Endothelial cell of umbilical vein (primary cell): ENCODE measurements around the gene TSPAN17. TPM values are rescaled to one million over a fixed set of nuclear protein-coding genes. Genes with fewer than 3 reads are reported as not detected.

Source experiments
- BruUV-seq: library from RNA; stranded (reverse); fragments of 400-500 nt; replicated peaks from 2 replicates; lab custom pipeline; 2021; lab: Mats Ljungman, UMichigan
- CTCF ChIA-PET: fragments of 300-600, 350-600 bp; sonication (Branson Sonifier 250); formaldehyde crosslinking; loops from one replicate; lab custom pipeline; 2021; ENCODE audit warnings: antibody characterized with exemption, inconsistent platforms; lab: Charles Lee
- POLR2A ChIA-PET: fragments of 300-600, 350-600 bp; sonication (Branson Sonifier 250); formaldehyde crosslinking; loops from one replicate; lab custom pipeline; 2021; ENCODE audit warnings: antibody characterized with exemption, inconsistent platforms; lab: Charles Lee
- DNase-seq: peaks from one replicate; pipeline ENCODE4 v3.0.0-alpha.2; 2011; ENCODE audit warnings: low read depth, low spot score
- FAIRE-seq: peaks from 2 replicates; lab custom pipeline; 2011; peaks lifted over from hg19 to GRCh38; lab: Jason Lieb, UNC
- H2AFZ ChIP-seq: 2 replicates; pipeline ENCODE4 v1.6.0; 2012; ENCODE audit warnings: low read depth, low read length, control low read depth, inconsistent platforms
- H3K27ac ChIP-seq: 2 replicates; pipeline ENCODE4 v1.5.1; 2011; ENCODE audit warnings: low read depth, mild to moderate bottlenecking, control low read depth, low read length, moderate library complexity; ENCODE audit not compliant: insufficient read depth
- H3K27me3 ChIP-seq, 2 experiments: 2 replicates each; pipeline versions ENCODE4 v1.6.0 to v1.6.1; 2011; ENCODE audit warnings: low read length in 2 of 2, mixed read lengths in 1 of 2; ENCODE audit not compliant: control insufficient read depth in 2 of 2, insufficient read depth in 2 of 2
- H3K36me3 ChIP-seq, 2 experiments: 2 replicates in 1 of 2; 3 replicates in 1 of 2; pipeline ENCODE4 v1.5.1; 2011; ENCODE audit warnings: low read length in 2 of 2, mild to moderate bottlenecking in 1 of 2, moderate library complexity in 1 of 2; ENCODE audit not compliant: control insufficient read depth in 2 of 2, insufficient read depth in 2 of 2; ENCODE audit errors: extremely low read depth in 1 of 2
- H3K4me1 ChIP-seq: 3 replicates; pipeline ENCODE4 v1.5.1; 2011; ENCODE audit warnings: mild to moderate bottlenecking, low read length; ENCODE audit not compliant: control insufficient read depth, insufficient read depth; ENCODE audit errors: extremely low read depth
- H3K4me2 ChIP-seq: 2 replicates; pipeline ENCODE4 v1.6.1; 2011; ENCODE audit warnings: low read length, control low read depth, mixed read lengths; ENCODE audit not compliant: insufficient read depth
- H3K4me3 ChIP-seq, 3 experiments: fragments of 200-600 bp in 1 of 3; sonication (generic), shearing (Covaris generic) in 1 of 3; replicated peaks in 1 of 3; 2 replicates each; pipeline ENCODE4 v1.5.1; 2011 to 2016; ENCODE audit warnings: control low read depth in 3 of 3, low read length in 3 of 3, mild to moderate bottlenecking in 2 of 3, inconsistent platforms in 1 of 3, low read depth in 1 of 3, moderate library complexity in 1 of 3; ENCODE audit not compliant: insufficient read depth in 1 of 3
- H3K79me2 ChIP-seq: 2 replicates; pipeline ENCODE4 v1.6.0; 2012; ENCODE audit warnings: low read length, inconsistent platforms; ENCODE audit not compliant: control insufficient read depth, insufficient read depth
- H3K9ac ChIP-seq: replicated peaks from 2 replicates; pipeline ENCODE3; 2011; ENCODE audit warnings: low read length, control low read depth; ENCODE audit not compliant: insufficient read depth; ENCODE audit errors: extremely low read depth
- H3K9me1 ChIP-seq: replicated peaks from 3 replicates; pipeline ENCODE4 v1.6.0; 2011; ENCODE audit warnings: mild to moderate bottlenecking, low read length; ENCODE audit not compliant: control insufficient read depth, insufficient read depth; ENCODE audit errors: extremely low read depth
- H3K9me3 ChIP-seq: replicated peaks from 2 replicates; pipeline ENCODE4 v1.5.1; 2012; ENCODE audit warnings: low read length, inconsistent platforms; ENCODE audit not compliant: control insufficient read depth, insufficient read depth
- H4K20me1 ChIP-seq: replicated peaks from 2 replicates; pipeline ENCODE3; 2011; ENCODE audit warnings: mild to moderate bottlenecking, low read length; ENCODE audit not compliant: control insufficient read depth, insufficient read depth; ENCODE audit errors: extremely low read depth
- CTCF ChIP-seq, 2 donors: IDR thresholded peaks; 1 replicate in 1 of 2; 2 replicates in 1 of 2; pipeline ENCODE4 v1.5.1; 2011; ENCODE audit warnings: low read length in 2 of 2, mild to moderate bottlenecking in 2 of 2, moderate library complexity in 2 of 2, control low read depth in 1 of 2, inconsistent platforms in 1 of 2, low read depth in 1 of 2; ENCODE audit not compliant: insufficient read depth in 1 of 2; ENCODE audit errors: extremely low read depth in 1 of 2
- EZH2 ChIP-seq: IDR thresholded peaks from 2 replicates; pipeline ENCODE4 v1.6.1; 2012; ENCODE audit warnings: borderline replicate concordance, low read depth, mild to moderate bottlenecking, moderate library complexity, low read length, inconsistent platforms; ENCODE audit not compliant: severe bottlenecking
- FOS ChIP-seq: IDR thresholded peaks from 2 replicates; pipeline ENCODE4 v1.6.1; 2011; ENCODE audit warnings: mild to moderate bottlenecking, low read length, moderate library complexity, borderline replicate concordance; ENCODE audit not compliant: insufficient read depth
- JUN ChIP-seq: IDR thresholded peaks from 2 replicates; pipeline ENCODE4 v1.6.1; 2011; ENCODE audit warnings: borderline replicate concordance, low read depth; ENCODE audit not compliant: insufficient read length, insufficient read depth
- MYC ChIP-seq: IDR thresholded peaks from one replicate; pipeline ENCODE4 v1.6.1; 2011; ENCODE audit warnings: mild to moderate bottlenecking, low read depth, low read length
- dilution Hi-C: fragments of 300-500 bp; cut with MboI; formaldehyde crosslinking; loops from one replicate; pipeline ENCODE4 v1.15.0; 2019; ENCODE audit warnings: low sequenced_read_pairs; ENCODE audit not compliant: extremely low pct_ligation_motif_present
- intact Hi-C: fragments of 100-400 bp; cut with micrococcal nuclease; formaldehyde crosslinking; loops from one replicate; pipeline ENCODE4 v1.10.0; 2022
- polyA plus RNA-seq, 4 experiments: library from polyadenylated mRNA; depleted of rRNA in 3 of 4; stranded (reverse) in 3 of 4; unstranded in 1 of 4; fragments of >200 nt; gene quantifications; 2 replicates each; pipeline versions ENCODE4 v1.2.1 to v1.2.3, GENCODE V29; 2011 to 2012; ENCODE audit warnings: missing spikeins in 1 of 4
- total RNA-seq: library from RNA; stranded (reverse); gene quantifications from 2 replicates; pipeline ENCODE4 v1.2.3, GENCODE V29; 2021
- TF ChIP-seq, protein P1 (sequence below): IDR thresholded peaks from 2 replicates; pipeline ENCODE4 v1.6.1; 2011; ENCODE audit not compliant: insufficient read depth, insufficient read length

Gene TSPAN17
- total and polyA plus RNA-seq, 2 donors (not counting 3 experiments of a cell fraction or from before 2014, with no cell fraction given) = 55.9 to 73.3 TPM

- CTCF ChIA-PET = interaction anchor here (0.6 to 2.9 kb wide), 8 partner anchors 8 to 213 kb away, joined by 3 to 14 read pairs (median 8); partner anchors contain the start of gene TSPAN17
- no peaks in the 10 kb centered on the region for H3K4me1 ChIP-seq
- H3K9me1 ChIP-seq = no peaks in the 10 kb centered on the region
- dilution Hi-C loops = no loop called here
- no peak within 1 kb of the TSS for H3K27ac ChIP-seq
- TF ChIP-seq FOS = no peak
- TF ChIP-seq MYC = no peak
- no peak for TF ChIP-seq JUN
- TF ChIP-seq EZH2 = peak; percentile 88
- H2AFZ ChIP-seq = no peak within 1 kb of the TSS
- peak within 1 kb of the TSS; percentile 26 for H3K4me2 ChIP-seq
- intact Hi-C loops = loop anchor here (1.0 kb wide), 2 partner anchors 10 to 16 kb away; no protein-coding TSS in a partner anchor
- POLR2A ChIA-PET = no interaction called here
- no TSS peak for BruUV-seq
- no peaks in the 10 kb centered on the region for H3K36me3 ChIP-seq
- H3K27me3 ChIP-seq = peaks cover 59 to 61% of the 10 kb centered on the region in 2 experiments
- peak; percentile 49 for DNase-seq
- H3K9ac ChIP-seq = no peak within 1 kb of the TSS
- H4K20me1 ChIP-seq = no peaks in the 10 kb centered on the region
- H3K79me2 ChIP-seq = no peaks in the 10 kb centered on the region
- H3K9me3 ChIP-seq = no peaks in the 10 kb centered on the region
- peak within 1 kb of the TSS in 2 of 3 experiments; percentile 1 to 18 for H3K4me3 ChIP-seq
- FAIRE-seq = peak; percentile 62
Measured at GRCh38 chr5:176629853-176630680, 17.2 kb upstream of the TSPAN17 start, which contains the start of the genes EIF4E1B and SNCB. EIF4E1B (plus strand) TSS chr5:176630675; CDS start chr5:176642788, 12,113 bp downstream. SNCB (minus strand) TSS chr5:176630534; CDS start chr5:176629654, 880 bp downstream.

DNA sequence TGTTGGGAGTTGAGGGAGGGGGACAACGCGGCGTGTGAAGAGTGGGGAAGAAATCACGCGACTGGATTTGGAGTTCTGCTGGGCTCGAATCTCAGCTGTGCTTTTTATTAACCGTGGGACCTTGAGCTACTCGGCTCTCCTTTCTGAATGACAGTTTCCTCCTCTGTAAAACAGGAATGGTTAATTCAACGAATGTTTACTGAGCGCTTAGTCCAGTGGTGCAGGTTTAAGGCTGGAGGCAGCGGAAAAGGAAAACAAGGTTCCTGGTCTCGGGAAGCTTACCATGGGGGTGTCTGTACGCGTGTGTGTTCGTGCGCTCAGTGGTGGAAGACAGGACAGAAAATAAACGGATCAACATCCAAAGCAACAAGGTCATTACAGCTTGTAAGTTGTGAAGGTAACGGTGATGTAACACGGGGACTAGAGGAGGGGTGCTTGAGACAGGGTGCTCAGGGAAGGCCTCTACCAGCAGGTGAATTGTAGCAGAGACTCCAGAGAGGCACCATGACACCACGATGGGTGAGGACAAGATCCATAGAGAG is 16.5 kb upstream of the TSPAN17 start:
- Histone ChIP-seq H3K27ac (no peak overlapping the region), H3K27me3 (peaks cover 61 to 67% of the 10 kb centered on the region in 2 experiments), H4K20me1 (no peaks in the 10 kb centered on the region), H3K36me3 (no peaks in the 10 kb centered on the region), H3K4me3 (peak overlapping the region in 2 of 3 experiments; percentile 1 to 18), H3K4me2 (peak overlapping the region; percentile 26), H3K9me3 (no peaks in the 10 kb centered on the region), H3K9ac (no peak overlapping the region), H2AFZ (no peak overlapping the region), H3K79me2 (no peaks in the 10 kb centered on the region), H3K9me1 (no peaks in the 10 kb centered on the region), H3K4me1 (no peaks in the 10 kb centered on the region)
- intact Hi-C loops = loop anchor here (1.0 kb wide), 2 partner anchors 10 to 16 kb away; no protein-coding TSS in a partner anchor
- dilution Hi-C loops = no loop called here
- ChIA-PET POLR2A (no interaction called here), CTCF (interaction anchor here (1.0 to 2.9 kb wide), 7 partner anchors 9 to 214 kb away, joined by 3 to 14 read pairs (median 9); partner anchors contain the start of gene TSPAN17)
- DNase-seq (no peak), FAIRE-seq (peak; percentile 37)
- BruUV-seq = no TSS peak
- no peak for TF ChIP-seq CTCF (IDR thresholded peaks at IDR 0.05; ENCODE audit: extremely low read depth in 1 of 2, insufficient read depth in 1 of 2, low read depth in 1 of 2, low read length in 2 of 2)
- TF ChIP-seq, protein P1, sequence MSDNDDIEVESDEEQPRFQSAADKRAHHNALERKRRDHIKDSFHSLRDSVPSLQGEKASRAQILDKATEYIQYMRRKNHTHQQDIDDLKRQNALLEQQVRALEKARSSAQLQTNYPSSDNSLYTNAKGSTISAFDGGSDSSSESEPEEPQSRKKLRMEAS = no peak
- TF ChIP-seq MYC = no peak
